ENCODE data around the gene GSTM4. TPM values are rescaled to one million over a fixed set of nuclear protein-coding genes. Genes with fewer than 3 reads are reported as not detected.

Gene GSTM4
- total and polyA plus RNA-seq, 9 of the 15 experiments (the other 6 are each of a cell fraction or from before 2014, with no cell fraction given), result 18.8 to 53.4 (median 38.8) TPM

DNA sequence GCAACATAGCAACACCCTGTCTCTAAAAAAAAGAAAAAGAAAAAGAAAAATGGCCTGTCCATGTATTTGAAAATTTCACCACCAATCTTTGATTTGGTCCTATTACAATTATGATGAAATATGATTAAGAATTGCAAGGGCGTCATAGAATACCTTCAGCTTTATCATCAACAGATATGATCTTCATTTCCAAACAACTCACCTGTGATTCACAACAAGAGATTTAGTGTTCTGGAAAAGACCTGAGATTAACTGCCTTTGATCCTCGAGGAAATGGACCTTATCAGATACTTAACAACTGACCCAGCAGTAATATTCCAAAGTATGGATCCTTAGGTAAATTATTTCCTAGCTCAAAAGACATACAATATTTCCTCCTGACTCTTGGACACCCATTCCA is 3.5 kb upstream of the GSTM4 start (continued):
- TF ChIP-seq, protein P1, sequence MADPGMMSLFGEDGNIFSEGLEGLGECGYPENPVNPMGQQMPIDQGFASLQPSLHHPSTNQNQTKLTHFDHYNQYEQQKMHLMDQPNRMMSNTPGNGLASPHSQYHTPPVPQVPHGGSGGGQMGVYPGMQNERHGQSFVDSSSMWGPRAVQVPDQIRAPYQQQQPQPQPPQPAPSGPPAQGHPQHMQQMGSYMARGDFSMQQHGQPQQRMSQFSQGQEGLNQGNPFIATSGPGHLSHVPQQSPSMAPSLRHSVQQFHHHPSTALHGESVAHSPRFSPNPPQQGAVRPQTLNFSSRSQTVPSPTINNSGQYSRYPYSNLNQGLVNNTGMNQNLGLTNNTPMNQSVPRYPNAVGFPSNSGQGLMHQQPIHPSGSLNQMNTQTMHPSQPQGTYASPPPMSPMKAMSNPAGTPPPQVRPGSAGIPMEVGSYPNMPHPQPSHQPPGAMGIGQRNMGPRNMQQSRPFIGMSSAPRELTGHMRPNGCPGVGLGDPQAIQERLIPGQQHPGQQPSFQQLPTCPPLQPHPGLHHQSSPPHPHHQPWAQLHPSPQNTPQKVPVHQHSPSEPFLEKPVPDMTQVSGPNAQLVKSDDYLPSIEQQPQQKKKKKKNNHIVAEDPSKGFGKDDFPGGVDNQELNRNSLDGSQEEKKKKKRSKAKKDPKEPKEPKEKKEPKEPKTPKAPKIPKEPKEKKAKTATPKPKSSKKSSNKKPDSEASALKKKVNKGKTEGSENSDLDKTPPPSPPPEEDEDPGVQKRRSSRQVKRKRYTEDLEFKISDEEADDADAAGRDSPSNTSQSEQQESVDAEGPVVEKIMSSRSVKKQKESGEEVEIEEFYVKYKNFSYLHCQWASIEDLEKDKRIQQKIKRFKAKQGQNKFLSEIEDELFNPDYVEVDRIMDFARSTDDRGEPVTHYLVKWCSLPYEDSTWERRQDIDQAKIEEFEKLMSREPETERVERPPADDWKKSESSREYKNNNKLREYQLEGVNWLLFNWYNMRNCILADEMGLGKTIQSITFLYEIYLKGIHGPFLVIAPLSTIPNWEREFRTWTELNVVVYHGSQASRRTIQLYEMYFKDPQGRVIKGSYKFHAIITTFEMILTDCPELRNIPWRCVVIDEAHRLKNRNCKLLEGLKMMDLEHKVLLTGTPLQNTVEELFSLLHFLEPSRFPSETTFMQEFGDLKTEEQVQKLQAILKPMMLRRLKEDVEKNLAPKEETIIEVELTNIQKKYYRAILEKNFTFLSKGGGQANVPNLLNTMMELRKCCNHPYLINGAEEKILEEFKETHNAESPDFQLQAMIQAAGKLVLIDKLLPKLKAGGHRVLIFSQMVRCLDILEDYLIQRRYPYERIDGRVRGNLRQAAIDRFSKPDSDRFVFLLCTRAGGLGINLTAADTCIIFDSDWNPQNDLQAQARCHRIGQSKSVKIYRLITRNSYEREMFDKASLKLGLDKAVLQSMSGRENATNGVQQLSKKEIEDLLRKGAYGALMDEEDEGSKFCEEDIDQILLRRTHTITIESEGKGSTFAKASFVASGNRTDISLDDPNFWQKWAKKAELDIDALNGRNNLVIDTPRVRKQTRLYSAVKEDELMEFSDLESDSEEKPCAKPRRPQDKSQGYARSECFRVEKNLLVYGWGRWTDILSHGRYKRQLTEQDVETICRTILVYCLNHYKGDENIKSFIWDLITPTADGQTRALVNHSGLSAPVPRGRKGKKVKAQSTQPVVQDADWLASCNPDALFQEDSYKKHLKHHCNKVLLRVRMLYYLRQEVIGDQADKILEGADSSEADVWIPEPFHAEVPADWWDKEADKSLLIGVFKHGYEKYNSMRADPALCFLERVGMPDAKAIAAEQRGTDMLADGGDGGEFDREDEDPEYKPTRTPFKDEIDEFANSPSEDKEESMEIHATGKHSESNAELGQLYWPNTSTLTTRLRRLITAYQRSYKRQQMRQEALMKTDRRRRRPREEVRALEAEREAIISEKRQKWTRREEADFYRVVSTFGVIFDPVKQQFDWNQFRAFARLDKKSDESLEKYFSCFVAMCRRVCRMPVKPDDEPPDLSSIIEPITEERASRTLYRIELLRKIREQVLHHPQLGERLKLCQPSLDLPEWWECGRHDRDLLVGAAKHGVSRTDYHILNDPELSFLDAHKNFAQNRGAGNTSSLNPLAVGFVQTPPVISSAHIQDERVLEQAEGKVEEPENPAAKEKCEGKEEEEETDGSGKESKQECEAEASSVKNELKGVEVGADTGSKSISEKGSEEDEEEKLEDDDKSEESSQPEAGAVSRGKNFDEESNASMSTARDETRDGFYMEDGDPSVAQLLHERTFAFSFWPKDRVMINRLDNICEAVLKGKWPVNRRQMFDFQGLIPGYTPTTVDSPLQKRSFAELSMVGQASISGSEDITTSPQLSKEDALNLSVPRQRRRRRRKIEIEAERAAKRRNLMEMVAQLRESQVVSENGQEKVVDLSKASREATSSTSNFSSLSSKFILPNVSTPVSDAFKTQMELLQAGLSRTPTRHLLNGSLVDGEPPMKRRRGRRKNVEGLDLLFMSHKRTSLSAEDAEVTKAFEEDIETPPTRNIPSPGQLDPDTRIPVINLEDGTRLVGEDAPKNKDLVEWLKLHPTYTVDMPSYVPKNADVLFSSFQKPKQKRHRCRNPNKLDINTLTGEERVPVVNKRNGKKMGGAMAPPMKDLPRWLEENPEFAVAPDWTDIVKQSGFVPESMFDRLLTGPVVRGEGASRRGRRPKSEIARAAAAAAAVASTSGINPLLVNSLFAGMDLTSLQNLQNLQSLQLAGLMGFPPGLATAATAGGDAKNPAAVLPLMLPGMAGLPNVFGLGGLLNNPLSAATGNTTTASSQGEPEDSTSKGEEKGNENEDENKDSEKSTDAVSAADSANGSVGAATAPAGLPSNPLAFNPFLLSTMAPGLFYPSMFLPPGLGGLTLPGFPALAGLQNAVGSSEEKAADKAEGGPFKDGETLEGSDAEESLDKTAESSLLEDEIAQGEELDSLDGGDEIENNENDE (IDR thresholded peaks at IDR 0.05; ENCODE audit: low read depth, low read length), result no peak
- TF ChIP-seq KLF10 (CRISPR knock-in tag; IDR thresholded peaks at IDR 0.05) (no peak), CEBPB (tag; IDR thresholded peaks at IDR 0.05) (peak; percentile 29), GATAD2A (IDR thresholded peaks at IDR 0.05) (no peak)
- TF ChIP-seq, protein P2, sequence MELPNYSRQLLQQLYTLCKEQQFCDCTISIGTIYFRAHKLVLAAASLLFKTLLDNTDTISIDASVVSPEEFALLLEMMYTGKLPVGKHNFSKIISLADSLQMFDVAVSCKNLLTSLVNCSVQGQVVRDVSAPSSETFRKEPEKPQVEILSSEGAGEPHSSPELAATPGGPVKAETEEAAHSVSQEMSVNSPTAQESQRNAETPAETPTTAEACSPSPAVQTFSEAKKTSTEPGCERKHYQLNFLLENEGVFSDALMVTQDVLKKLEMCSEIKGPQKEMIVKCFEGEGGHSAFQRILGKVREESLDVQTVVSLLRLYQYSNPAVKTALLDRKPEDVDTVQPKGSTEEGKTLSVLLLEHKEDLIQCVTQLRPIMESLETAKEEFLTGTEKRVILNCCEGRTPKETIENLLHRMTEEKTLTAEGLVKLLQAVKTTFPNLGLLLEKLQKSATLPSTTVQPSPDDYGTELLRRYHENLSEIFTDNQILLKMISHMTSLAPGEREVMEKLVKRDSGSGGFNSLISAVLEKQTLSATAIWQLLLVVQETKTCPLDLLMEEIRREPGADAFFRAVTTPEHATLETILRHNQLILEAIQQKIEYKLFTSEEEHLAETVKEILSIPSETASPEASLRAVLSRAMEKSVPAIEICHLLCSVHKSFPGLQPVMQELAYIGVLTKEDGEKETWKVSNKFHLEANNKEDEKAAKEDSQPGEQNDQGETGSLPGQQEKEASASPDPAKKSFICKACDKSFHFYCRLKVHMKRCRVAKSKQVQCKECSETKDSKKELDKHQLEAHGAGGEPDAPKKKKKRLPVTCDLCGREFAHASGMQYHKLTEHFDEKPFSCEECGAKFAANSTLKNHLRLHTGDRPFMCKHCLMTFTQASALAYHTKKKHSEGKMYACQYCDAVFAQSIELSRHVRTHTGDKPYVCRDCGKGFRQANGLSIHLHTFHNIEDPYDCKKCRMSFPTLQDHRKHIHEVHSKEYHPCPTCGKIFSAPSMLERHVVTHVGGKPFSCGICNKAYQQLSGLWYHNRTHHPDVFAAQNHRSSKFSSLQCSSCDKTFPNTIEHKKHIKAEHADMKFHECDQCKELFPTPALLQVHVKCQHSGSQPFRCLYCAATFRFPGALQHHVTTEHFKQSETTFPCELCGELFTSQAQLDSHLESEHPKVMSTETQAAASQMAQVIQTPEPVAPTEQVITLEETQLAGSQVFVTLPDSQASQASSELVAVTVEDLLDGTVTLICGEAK (IDR thresholded peaks at IDR 0.05), result no peak
- TF ChIP-seq, protein P2 (CRISPR knock-in tag; IDR thresholded peaks at IDR 0.05), result no peak
- TF ChIP-seq, protein P3, sequence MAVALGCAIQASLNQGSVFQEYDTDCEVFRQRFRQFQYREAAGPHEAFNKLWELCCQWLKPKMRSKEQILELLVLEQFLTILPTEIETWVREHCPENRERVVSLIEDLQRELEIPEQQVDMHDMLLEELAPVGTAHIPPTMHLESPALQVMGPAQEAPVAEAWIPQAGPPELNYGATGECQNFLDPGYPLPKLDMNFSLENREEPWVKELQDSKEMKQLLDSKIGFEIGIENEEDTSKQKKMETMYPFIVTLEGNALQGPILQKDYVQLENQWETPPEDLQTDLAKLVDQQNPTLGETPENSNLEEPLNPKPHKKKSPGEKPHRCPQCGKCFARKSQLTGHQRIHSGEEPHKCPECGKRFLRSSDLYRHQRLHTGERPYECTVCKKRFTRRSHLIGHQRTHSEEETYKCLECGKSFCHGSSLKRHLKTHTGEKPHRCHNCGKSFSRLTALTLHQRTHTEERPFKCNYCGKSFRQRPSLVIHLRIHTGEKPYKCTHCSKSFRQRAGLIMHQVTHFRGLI (CRISPR knock-in tag; IDR thresholded peaks at IDR 0.05), result no peak

Data from K562 (cell line).